Measurements from ENCODE around the gene KIAA0319L. TPM values are rescaled to one million over a fixed set of nuclear protein-coding genes. Genes with fewer than 3 reads are reported as not detected.
"Not testable (repeated sequence)": the region's sequence is repeated elsewhere in the genome, so short reads cannot be mapped to it uniquely, and the experiment has no call there.

Gene KIAA0319L
- total RNA-seq, 1 experiment from 2014 or later, result 72.6 TPM

DNA sequence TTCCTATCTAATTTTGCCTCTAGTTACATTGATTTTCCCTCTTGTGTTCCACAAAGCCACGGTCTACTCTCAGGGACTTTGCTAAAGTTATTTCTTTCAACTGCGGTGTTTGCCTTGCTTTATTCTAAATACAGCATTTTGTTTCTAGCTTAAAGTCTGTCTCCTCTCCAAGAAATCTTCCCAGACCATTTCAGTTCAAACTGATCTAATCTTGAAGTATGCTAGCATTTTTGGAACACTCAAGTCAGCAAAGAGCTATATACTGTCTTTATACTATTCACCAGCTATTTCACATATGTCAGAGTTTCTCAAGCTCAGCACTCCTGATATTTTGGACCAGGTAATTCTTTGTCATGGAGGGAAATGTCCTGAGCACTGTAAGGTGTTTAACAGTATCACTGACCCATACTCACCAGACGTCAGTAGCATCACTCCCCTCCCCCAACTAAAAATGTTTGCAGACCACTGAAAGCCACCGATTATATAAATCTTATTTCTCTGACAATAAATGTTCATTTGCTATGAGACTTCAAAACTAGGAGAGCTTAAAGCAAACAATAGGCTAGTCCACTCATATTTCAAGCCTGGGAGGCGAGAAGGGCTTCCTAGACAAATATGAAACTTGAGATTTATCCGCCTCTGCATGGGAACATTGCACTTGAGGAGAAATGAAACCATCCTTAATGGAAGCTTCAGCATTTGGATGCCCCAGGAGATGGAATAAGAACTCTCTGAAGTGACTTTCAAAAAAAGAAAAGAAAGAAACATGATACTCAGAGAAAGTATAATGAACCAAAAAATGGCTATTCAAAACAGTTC lies 81.1 kb downstream of the KIAA0319L start:
- H3K4me1 Mint-ChIP-seq (ENCODE audit: low read depth, unreplicated experiment), result no peaks in the 10 kb centered on the region
- intact Hi-C loops (cut with micrococcal nuclease; ENCODE audit: unreplicated experiment), result no loop called here
- H3K27ac Mint-ChIP-seq (ENCODE audit: unreplicated experiment), result no peak overlapping the region
- TF ChIP-seq, protein P1, sequence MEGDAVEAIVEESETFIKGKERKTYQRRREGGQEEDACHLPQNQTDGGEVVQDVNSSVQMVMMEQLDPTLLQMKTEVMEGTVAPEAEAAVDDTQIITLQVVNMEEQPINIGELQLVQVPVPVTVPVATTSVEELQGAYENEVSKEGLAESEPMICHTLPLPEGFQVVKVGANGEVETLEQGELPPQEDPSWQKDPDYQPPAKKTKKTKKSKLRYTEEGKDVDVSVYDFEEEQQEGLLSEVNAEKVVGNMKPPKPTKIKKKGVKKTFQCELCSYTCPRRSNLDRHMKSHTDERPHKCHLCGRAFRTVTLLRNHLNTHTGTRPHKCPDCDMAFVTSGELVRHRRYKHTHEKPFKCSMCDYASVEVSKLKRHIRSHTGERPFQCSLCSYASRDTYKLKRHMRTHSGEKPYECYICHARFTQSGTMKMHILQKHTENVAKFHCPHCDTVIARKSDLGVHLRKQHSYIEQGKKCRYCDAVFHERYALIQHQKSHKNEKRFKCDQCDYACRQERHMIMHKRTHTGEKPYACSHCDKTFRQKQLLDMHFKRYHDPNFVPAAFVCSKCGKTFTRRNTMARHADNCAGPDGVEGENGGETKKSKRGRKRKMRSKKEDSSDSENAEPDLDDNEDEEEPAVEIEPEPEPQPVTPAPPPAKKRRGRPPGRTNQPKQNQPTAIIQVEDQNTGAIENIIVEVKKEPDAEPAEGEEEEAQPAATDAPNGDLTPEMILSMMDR (IDR thresholded peaks at IDR 0.05; ENCODE audit: unreplicated experiment), result no peak
- no peak for DNase-seq
- no peaks in the 10 kb centered on the region for H3K9me3 Mint-ChIP-seq (ENCODE audit: low read depth, unreplicated experiment)
- CTCF ChIA-PET, result interaction anchor here (0.6 kb wide), 1 partner anchor 168 kb away, joined by 6 read pairs; no protein-coding TSS in a partner anchor
- BruUV-seq (replicated peaks), result no TSS peak
- H3K27me3 Mint-ChIP-seq (ENCODE audit: unreplicated experiment), result no peaks in the 10 kb centered on the region
- H3K4me3 Mint-ChIP-seq (ENCODE audit: low read depth, unreplicated experiment), result no peak overlapping the region
- no peaks in the 10 kb centered on the region for H3K36me3 Mint-ChIP-seq (ENCODE audit: insufficient read depth, unreplicated experiment)

DNA sequence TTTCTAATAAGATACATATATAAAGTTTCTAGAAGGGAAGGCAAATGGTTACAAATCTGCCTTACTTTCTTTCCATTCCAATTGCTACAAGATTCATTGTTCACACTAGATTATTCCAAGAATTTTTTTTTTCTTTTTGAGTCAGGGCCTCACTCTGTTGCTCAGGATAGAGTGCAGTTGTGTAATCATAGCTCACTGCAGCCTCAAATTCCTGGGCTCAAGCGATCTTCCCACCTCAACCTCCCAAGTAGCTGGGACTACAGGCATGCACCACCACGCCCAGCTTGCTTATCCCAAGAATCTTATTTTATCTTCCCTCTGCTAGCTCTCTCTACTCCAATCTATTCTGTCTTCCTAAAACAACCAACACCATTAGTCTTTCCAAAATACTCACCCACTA lies 81.8 kb downstream of the KIAA0319L start:
- BruUV-seq (replicated peaks), result no TSS peak
- TF ChIP-seq, protein P1 (IDR thresholded peaks at IDR 0.05; ENCODE audit: unreplicated experiment), result no peak
- H3K36me3 Mint-ChIP-seq (ENCODE audit: insufficient read depth, unreplicated experiment), result no peaks in the 10 kb centered on the region
- no peak overlapping the region for H3K27ac Mint-ChIP-seq (ENCODE audit: unreplicated experiment)
- no peak overlapping the region for H3K4me3 Mint-ChIP-seq (ENCODE audit: low read depth, unreplicated experiment)
- no peaks in the 10 kb centered on the region for H3K4me1 Mint-ChIP-seq (ENCODE audit: low read depth, unreplicated experiment)
- intact Hi-C loops (cut with micrococcal nuclease; ENCODE audit: unreplicated experiment), result no loop called here
- no peaks in the 10 kb centered on the region for H3K27me3 Mint-ChIP-seq (ENCODE audit: unreplicated experiment)
- H3K9me3 Mint-ChIP-seq (ENCODE audit: low read depth, unreplicated experiment), result no peaks in the 10 kb centered on the region
- no peak for DNase-seq
- CTCF ChIA-PET, result interaction anchor here (0.6 kb wide), 1 partner anchor 43 kb away, joined by 3 read pairs; no protein-coding TSS in a partner anchor

DNA sequence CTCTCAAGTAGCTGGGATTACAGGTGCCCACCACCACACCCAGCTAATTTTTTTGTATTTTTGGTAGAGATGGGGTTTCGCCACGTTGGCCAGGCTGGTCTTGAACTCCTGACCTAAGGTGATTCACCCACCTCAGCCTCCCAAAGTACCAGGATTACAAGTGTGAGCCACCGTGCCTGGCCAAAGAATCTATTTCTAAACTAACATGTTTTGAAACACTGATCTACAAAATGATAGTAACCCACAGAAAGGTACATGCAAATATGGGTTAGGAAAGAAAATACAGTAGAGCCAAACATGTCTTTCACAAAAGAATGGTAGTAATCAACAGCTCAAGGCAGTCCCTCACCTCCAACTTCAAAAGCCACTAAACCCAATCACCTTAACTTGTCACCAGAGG lies 84.0 kb downstream of the KIAA0319L start:
- BruUV-seq (replicated peaks); intact Hi-C loops (cut with micrococcal nuclease; ENCODE audit: unreplicated experiment); H3K4me3 Mint-ChIP-seq (ENCODE audit: low read depth, unreplicated experiment); H3K36me3 Mint-ChIP-seq (ENCODE audit: insufficient read depth, unreplicated experiment); H3K27me3 Mint-ChIP-seq (ENCODE audit: unreplicated experiment); H3K4me1 Mint-ChIP-seq (ENCODE audit: low read depth, unreplicated experiment); H3K9me3 Mint-ChIP-seq (ENCODE audit: low read depth, unreplicated experiment); H3K27ac Mint-ChIP-seq (ENCODE audit: unreplicated experiment); DNase-seq: not testable (repeated sequence)
- CTCF ChIA-PET, result interaction anchor here (0.7 kb wide), 1 partner anchor 490 kb away, joined by 4 read pairs; no protein-coding TSS in a partner anchor

DNA sequence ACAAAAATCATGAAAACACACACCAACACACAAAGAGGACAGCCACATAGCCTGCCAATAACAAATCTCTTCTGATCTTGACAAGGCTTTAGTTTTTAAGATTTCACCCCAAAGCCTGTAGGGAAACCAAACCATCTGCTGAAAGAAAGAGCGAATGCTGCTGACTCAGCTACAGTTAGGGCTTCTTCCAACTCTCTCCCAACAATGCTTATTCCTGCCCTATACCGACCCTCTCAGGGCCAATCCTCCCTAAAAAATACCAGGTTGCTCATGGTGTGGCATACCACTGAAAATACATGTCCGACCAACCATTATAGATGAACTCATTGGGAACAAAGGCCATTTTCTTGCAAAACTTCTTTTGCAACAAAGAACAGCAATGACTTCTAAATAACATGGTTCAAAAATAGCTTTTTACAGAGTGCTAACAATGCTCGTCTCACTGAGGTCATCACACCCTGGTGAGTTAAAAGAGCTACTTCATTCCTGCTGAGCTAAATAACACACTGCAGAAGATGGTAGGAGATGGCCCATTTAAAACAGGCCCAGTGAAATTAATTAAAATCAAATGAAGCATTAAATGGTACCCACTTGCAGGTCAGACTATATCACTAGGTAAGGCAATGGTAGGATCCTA lies 86.1 kb downstream of the KIAA0319L start:
- DNase-seq, result no peak
- no peak overlapping the region for H3K27ac Mint-ChIP-seq (ENCODE audit: unreplicated experiment)
- intact Hi-C loops (cut with micrococcal nuclease; ENCODE audit: unreplicated experiment), result no loop called here
- peaks cover 12% of the 10 kb centered on the region for H3K36me3 Mint-ChIP-seq (ENCODE audit: insufficient read depth, unreplicated experiment)
- H3K4me3 Mint-ChIP-seq (ENCODE audit: low read depth, unreplicated experiment), result no peak overlapping the region
- no peaks in the 10 kb centered on the region for H3K9me3 Mint-ChIP-seq (ENCODE audit: low read depth, unreplicated experiment)
- no peaks in the 10 kb centered on the region for H3K27me3 Mint-ChIP-seq (ENCODE audit: unreplicated experiment)
- BruUV-seq (replicated peaks), result no TSS peak
- H3K4me1 Mint-ChIP-seq (ENCODE audit: low read depth, unreplicated experiment), result peaks cover 19% of the 10 kb centered on the region
- TF ChIP-seq, protein P1 (IDR thresholded peaks at IDR 0.05; ENCODE audit: unreplicated experiment), result no peak
- CTCF ChIA-PET, result no interaction called here

All from Calu3 (cell line).